HEK293 (cell line): ENCODE measurements around the gene CDH12.

ENCODE experiments used
- CTCF ChIA-PET: fragments of 350-600 bp; formaldehyde crosslinking; extraction: SDS; loops from one replicate; lab custom pipeline; 2021; ENCODE audit warnings: antibody characterized with exemption; lab: Yijun Ruan, JAX
- POLR2A ChIA-PET: fragments of 300-600 bp; formaldehyde crosslinking; extraction: SDS; loops from one replicate; lab custom pipeline; 2020; ENCODE audit warnings: antibody characterized with exemption, inconsistent platforms; lab: Yijun Ruan, JAX
- H3K27ac ChIP-seq: fragments of 200-500 bp; sonication (Bioruptor generic); 2 replicates; pipeline ENCODE4 v1.5.1; 2014; ENCODE audit warnings: low read depth, low read length, control low read depth, inconsistent platforms; ENCODE audit errors: extremely low read depth
- H3K36me3 ChIP-seq, 2 experiments: fragments of 200-500 bp in 1 of 2; sonication (Bioruptor generic) in 1 of 2; 1 replicate in 1 of 2; 2 replicates in 1 of 2; pipeline ENCODE4 v1.5.1; 2014 to 2017; ENCODE audit warnings: inconsistent platforms in 2 of 2, low read length in 2 of 2; ENCODE audit not compliant: control insufficient read depth in 2 of 2, insufficient read depth in 1 of 2
- H3K4me1 ChIP-seq: fragments of 200-500 bp; sonication (Bioruptor generic); 2 replicates; pipeline ENCODE4 v1.5.1; 2014; ENCODE audit warnings: mild to moderate bottlenecking, low read length, inconsistent platforms; ENCODE audit not compliant: control insufficient read depth, insufficient read depth
- H3K4me3 ChIP-seq: 2 replicates; pipeline ENCODE4 v1.5.1; 2011; ENCODE audit warnings: low read depth, mild to moderate bottlenecking, control low read depth, low read length, moderate library complexity
- H3K9me3 ChIP-seq: fragments of 200-500 bp; sonication (Bioruptor generic); 2 replicates; pipeline ENCODE4 v1.5.1; 2014; ENCODE audit warnings: low read depth, low read length, inconsistent platforms; ENCODE audit not compliant: control insufficient read depth, insufficient read depth
- KLF16 ChIP-seq: fragments of 450-650 bp; formaldehyde crosslinking; IDR thresholded peaks from 2 replicates; pipeline ENCODE4 v1.5.1; 2017; ENCODE audit warnings: missing biosample characterization, missing genetic modification characterization
- KLF7 ChIP-seq: fragments of 450-650 bp; formaldehyde crosslinking; IDR thresholded peaks from 2 replicates; pipeline ENCODE4 v1.5.1; 2016; ENCODE audit warnings: missing biosample characterization, missing genetic modification characterization, borderline replicate concordance
- PRDM1 ChIP-seq: fragments of 450-650 bp; formaldehyde crosslinking; IDR thresholded peaks from 2 replicates; pipeline ENCODE4; 2016; ENCODE audit warnings: missing biosample characterization, missing genetic modification characterization
- TSHZ1 ChIP-seq: fragments of 450-650 bp; formaldehyde crosslinking; IDR thresholded peaks from 2 replicates; pipeline ENCODE4 v1.5.1; 2016; ENCODE audit warnings: missing biosample characterization, missing genetic modification characterization, borderline replicate concordance
- ZBTB10 ChIP-seq: fragments of 450-650 bp; formaldehyde crosslinking; IDR thresholded peaks from 2 replicates; pipeline ENCODE4 v1.5.1; 2016; ENCODE audit warnings: missing biosample characterization, missing genetic modification characterization
- ZBTB11 ChIP-seq: fragments of 450-650 bp; formaldehyde crosslinking; conservative IDR thresholded peaks from 2 replicates; pipeline ENCODE4 v1.5.1; 2016; ENCODE audit warnings: low read depth, missing biosample characterization, missing genetic modification characterization
- ZBTB20 ChIP-seq: fragments of 450-650 bp; formaldehyde crosslinking; IDR thresholded peaks from 2 replicates; pipeline ENCODE4 v1.5.1; 2016; ENCODE audit warnings: missing biosample characterization, missing genetic modification characterization
- ZBTB26 ChIP-seq: fragments of 450-650 bp; formaldehyde crosslinking; optimal IDR thresholded peaks from 2 replicates; pipeline ENCODE3; 2016; ENCODE audit warnings: missing biosample characterization, mild to moderate bottlenecking, missing genetic modification characterization
- ZEB2 ChIP-seq: fragments of 450-650 bp; formaldehyde crosslinking; IDR thresholded peaks from 2 replicates; pipeline ENCODE4 v1.5.1; 2016; ENCODE audit warnings: missing biosample characterization, missing genetic modification characterization
- ZFP37 ChIP-seq: fragments of 450-650 bp; formaldehyde crosslinking; IDR thresholded peaks from 2 replicates; pipeline ENCODE4 v1.5.1; 2016; ENCODE audit warnings: missing biosample characterization, missing genetic modification characterization
- ZFP41 ChIP-seq: fragments of 450-650 bp; formaldehyde crosslinking; IDR thresholded peaks from 2 replicates; pipeline ENCODE4 v1.5.1; 2016; ENCODE audit warnings: missing biosample characterization, missing genetic modification characterization, borderline replicate concordance
- ZNF121 ChIP-seq: fragments of 450-650 bp; formaldehyde crosslinking; IDR thresholded peaks from 2 replicates; pipeline ENCODE4 v1.5.1; 2016; ENCODE audit warnings: missing biosample characterization, missing genetic modification characterization
- ZNF335 ChIP-seq: fragments of 450-650 bp; formaldehyde crosslinking; conservative IDR thresholded peaks from 2 replicates; pipeline ENCODE4 v1.5.1; 2016; ENCODE audit warnings: missing biosample characterization, missing genetic modification characterization
- ZNF37A ChIP-seq: fragments of 450-650 bp; IDR thresholded peaks from 2 replicates; pipeline ENCODE4 v1.5.1; 2018; ENCODE audit warnings: missing biosample characterization, missing genetic modification characterization
- ZNF501 ChIP-seq: fragments of 450-650 bp; formaldehyde crosslinking; IDR thresholded peaks from 2 replicates; pipeline ENCODE4 v1.5.1; 2016; ENCODE audit warnings: missing biosample characterization, missing genetic modification characterization
- ZNF510 ChIP-seq: fragments of 450-650 bp; formaldehyde crosslinking; IDR thresholded peaks from 2 replicates; pipeline ENCODE4 v1.5.1; 2018; ENCODE audit warnings: mild to moderate bottlenecking, missing genetic modification characterization, missing biosample characterization; ENCODE audit not compliant: insufficient replicate concordance
- ZNF571 ChIP-seq: fragments of 450-650 bp; formaldehyde crosslinking; IDR thresholded peaks from 2 replicates; pipeline ENCODE4 v1.5.0; 2017; ENCODE audit warnings: missing biosample characterization, missing genetic modification characterization
- ZNF704 ChIP-seq: fragments of 450-650 bp; formaldehyde crosslinking; IDR thresholded peaks from 2 replicates; pipeline ENCODE4 v1.5.1; 2016; ENCODE audit warnings: missing biosample characterization, missing genetic modification characterization
- ZNF768 ChIP-seq: fragments of 450-650 bp; formaldehyde crosslinking; IDR thresholded peaks from 2 replicates; pipeline ENCODE4 v1.5.1; 2018; ENCODE audit warnings: missing biosample characterization, mild to moderate bottlenecking, missing genetic modification characterization
- ZNF785 ChIP-seq: fragments of 450-650 bp; formaldehyde crosslinking; IDR thresholded peaks from 2 replicates; pipeline ENCODE4 v1.5.1; 2016; ENCODE audit warnings: missing biosample characterization, missing genetic modification characterization
- ZNF843 ChIP-seq: fragments of 450-650 bp; formaldehyde crosslinking; IDR thresholded peaks from 2 replicates; pipeline ENCODE4 v1.5.1; 2016; ENCODE audit warnings: missing biosample characterization, missing genetic modification characterization
- ZXDB ChIP-seq: fragments of 450-650 bp; formaldehyde crosslinking; IDR thresholded peaks from 2 replicates; pipeline ENCODE4 v1.5.1; 2016; ENCODE audit warnings: missing biosample characterization, missing genetic modification characterization

The CDH12 gene

GRCh38 chr5:22722491-22722890 is 130.7 kb downstream of the CDH12 start (continued):
- TF ChIP-seq ZBTB10 (tag by site-specific recombination) (no peak), ZBTB26 (tag by site-specific recombination) (no peak), ZNF510 (tag by site-specific recombination) (no peak), ZFP41 (tag by site-specific recombination) (no peak), ZEB2 (tag by site-specific recombination) (no peak), ZFP37 (no peak)

- Histone ChIP-seq H3K4me1 (no peaks in the 10 kb centered on the region), H3K9me3 (no peaks in the 10 kb centered on the region), H3K4me3 (no peak overlapping the region), H3K36me3 (no peaks in the 10 kb centered on the region), H3K27ac (no peak overlapping the region)
- CTCF ChIA-PET = no interaction called here
- POLR2A ChIA-PET = no interaction called here
- no peak for TF ChIP-seq PRDM1 (tag by site-specific recombination)
- TF ChIP-seq TSHZ1 = no peak
- TF ChIP-seq ZNF768 (tag by site-specific recombination) = no peak
- no peak for TF ChIP-seq ZXDB (tag by site-specific recombination)
- TF ChIP-seq ZBTB10 (tag by site-specific recombination) = no peak
- TF ChIP-seq ZBTB20 (tag by site-specific recombination) = no peak
- no peak for TF ChIP-seq ZNF785
- TF ChIP-seq ZNF37A (tag by site-specific recombination) = no peak
- TF ChIP-seq ZNF335 = no peak
- no peak for TF ChIP-seq ZNF843
- TF ChIP-seq ZNF501 (tag by site-specific recombination) = no peak
- TF ChIP-seq ZNF121 (tag by site-specific recombination) = no peak
- TF ChIP-seq ZBTB11 (tag by site-specific recombination) = no peak
- TF ChIP-seq ZNF704 (tag by site-specific recombination) = no peak
- TF ChIP-seq KLF16 (tag by site-specific recombination) = no peak
- no peak for TF ChIP-seq KLF7 (tag by site-specific recombination)
- no peak for TF ChIP-seq ZNF571 (tag by site-specific recombination)
Observed at GRCh38 chr5:22722056-22722455, 131.1 kb downstream of the CDH12 start.
